HG02884 (cell line): Measurements from ENCODE around the gene VPS13D.
"Not testable (repeated sequence)": the region's sequence is repeated elsewhere in the genome, so short reads cannot be mapped to it uniquely, and the experiment has no call there.

ENCODE experiments used
- ATAC-seq: cut with Tn5 transposase; IDR thresholded peaks from one replicate; pipeline ENCODE4 v1.9.1; 2021; ENCODE audit warnings: mild to moderate bottlenecking, moderate library complexity; ENCODE audit not compliant: unreplicated experiment

Gene VPS13D

GRCh38 chr1:12196641-12197482, 33.0 kb upstream of the VPS13D start:
- ATAC-seq: no peak

GRCh38 chr1:12197483-12197880, 32.3 kb upstream of the VPS13D start:
- no peak for ATAC-seq

- no peak for ATAC-seq
These were observed 29.6 kb upstream of the VPS13D start for GRCh38 chr1:12200208-12200607.

GRCh38 chr1:12201352-12202189, 28.3 kb upstream of the VPS13D start:
- ATAC-seq: no peak

- no peak for ATAC-seq
These were observed 27.7 kb upstream of the VPS13D start for GRCh38 chr1:12202190-12202497.

GRCh38 chr1:12202577-12202976, 27.3 kb upstream of the VPS13D start:
- no peak for ATAC-seq

- no peak for ATAC-seq
These were observed 26.4 kb upstream of the VPS13D start for GRCh38 chr1:12203216-12204007.

- ATAC-seq: no peak
These were observed 25.7 kb upstream of the VPS13D start for GRCh38 chr1:12204140-12204539.

- no peak for ATAC-seq
These were observed 24.8 kb upstream of the VPS13D start for GRCh38 chr1:12204754-12205658.

- ATAC-seq: no peak
These were observed 23.6 kb upstream of the VPS13D start for GRCh38 chr1:12206238-12206637.

GRCh38 chr1:12206792-12207424, 22.9 kb upstream of the VPS13D start:
- ATAC-seq: no peak

- ATAC-seq: no peak
These were observed 21.6 kb upstream of the VPS13D start for GRCh38 chr1:12208271-12208670.

GRCh38 chr1:12208764-12209494, 20.9 kb upstream of the VPS13D start:
- ATAC-seq: no peak

GRCh38 chr1:12209495-12209832, 20.4 kb upstream of the VPS13D start:
- ATAC-seq: no peak

GRCh38 chr1:12215118-12215961, 14.5 kb upstream of the VPS13D start:
- ATAC-seq: no peak

GRCh38 chr1:12219800-12220199, 10.0 kb upstream of the VPS13D start:
- ATAC-seq: no peak

GRCh38 chr1:12220890-12221289, 8.9 kb upstream of the VPS13D start:
- no peak for ATAC-seq

GRCh38 chr1:12222700-12223099, 7.1 kb upstream of the VPS13D start:
- ATAC-seq: not testable (repeated sequence)
